Measurements from ENCODE around the gene NIPAL3.
"Not testable (repeated sequence)": the region's sequence is repeated elsewhere in the genome, so short reads cannot be mapped to it uniquely, and the experiment has no call there.

The NIPAL3 gene

GRCh38 chr1:24441996-24442668 lies 26.5 kb downstream of the NIPAL3 start:
- POLR2A ChIA-PET, result no interaction called here

GRCh38 chr1:24442764-24443163 lies 27.2 kb downstream of the NIPAL3 start:
- H3K4me3 ChIP-seq (ENCODE audit: low read depth, low read length), result no peak overlapping the region
- no peak for DNase-seq (ENCODE audit: low read depth, low spot score)
- ChIA-PET POLR2A (no interaction called here), CTCF (interaction anchor here (1.2 to 1.8 kb wide), 9 partner anchors 17 to 293 kb away, joined by 3 to 10 read pairs (median 3); partner anchors contain the start of gene NIPAL3)
- no peak for TF ChIP-seq CTCF (IDR thresholded peaks at IDR 0.05; ENCODE audit: insufficient read depth, low read length, missing control alignments)

More at GRCh38 chr1:24441996-24442668, 26.5 kb downstream of the NIPAL3 start:
- DNase-seq (ENCODE audit: low read depth, low spot score), result no peak
- no peak for TF ChIP-seq CTCF (IDR thresholded peaks at IDR 0.05; ENCODE audit: insufficient read depth, low read length, missing control alignments)
- CTCF ChIA-PET, result interaction anchor here (1.2 to 1.8 kb wide), 7 partner anchors 17 to 292 kb away, joined by 3 to 10 read pairs (median 3); partner anchors contain the start of gene NIPAL3
- no peak overlapping the region for H3K4me3 ChIP-seq (ENCODE audit: low read depth, low read length)

- no peak for DNase-seq (ENCODE audit: low read depth, low spot score)
- ChIA-PET CTCF (interaction anchor here (1.3 to 1.8 kb wide), 9 partner anchors 18 to 245 kb away, joined by 3 to 10 read pairs (median 5); partner anchors contain the start of gene NIPAL3), POLR2A (no interaction called here)
- no peak overlapping the region for H3K4me3 ChIP-seq (ENCODE audit: low read depth, low read length)
- no peak for TF ChIP-seq CTCF (IDR thresholded peaks at IDR 0.05; ENCODE audit: insufficient read depth, low read length, missing control alignments)
Measured at GRCh38 chr1:24443241-24443656, 27.6 kb downstream of the NIPAL3 start.

GRCh38 chr1:24446446-24446845 lies 30.8 kb downstream of the NIPAL3 start:
- CTCF ChIA-PET, result interaction anchor here (1.4 kb wide), 1 partner anchor 14 kb away, joined by 3 read pairs; no protein-coding TSS in a partner anchor
- POLR2A ChIA-PET; H3K4me3 ChIP-seq (ENCODE audit: low read depth, low read length); DNase-seq (ENCODE audit: low read depth, low spot score): not testable (repeated sequence)

- POLR2A ChIA-PET, result no interaction called here
- TF ChIP-seq CTCF (IDR thresholded peaks at IDR 0.05; ENCODE audit: insufficient read depth, low read length, missing control alignments), result no peak
- CTCF ChIA-PET, result interaction anchor here (1.2 kb wide), 1 partner anchor 14 kb away, joined by 3 read pairs; no protein-coding TSS in a partner anchor
- no peak for DNase-seq (ENCODE audit: low read depth, low spot score)
- H3K4me3 ChIP-seq (ENCODE audit: low read depth, low read length), result no peak overlapping the region
Measured at GRCh38 chr1:24450316-24450715, 34.7 kb downstream of the NIPAL3 start.

- DNase-seq (ENCODE audit: low read depth, low spot score), result no peak
- no peak for TF ChIP-seq CTCF (IDR thresholded peaks at IDR 0.05; ENCODE audit: insufficient read depth, low read length, missing control alignments)
- ChIA-PET POLR2A (no interaction called here), CTCF (no interaction called here)
- no peak overlapping the region for H3K4me3 ChIP-seq (ENCODE audit: low read depth, low read length)
Measured at GRCh38 chr1:24450857-24451397, 35.3 kb downstream of the NIPAL3 start.
